K562 (cell line): ENCODE data around the gene AP2A2. TPM values are rescaled to one million over a fixed set of nuclear protein-coding genes. Genes with fewer than 3 reads are reported as not detected.
A peak's percentile ranks its signal among the peaks of the same experiment; 100 is the strongest.

Source experiments
- ATAC-seq: fragments of 200-7000 bp; cut with Tn5 transposase; 3 replicates; pipeline ENCODE4 v1.9.1; 2020; ENCODE audit warnings: moderate library complexity
- BruUV-seq: library from RNA; stranded (reverse); fragments of 400-500 nt; replicated peaks from 2 replicates; lab custom pipeline; 2021; lab: Mats Ljungman, UMichigan
- CTCF ChIA-PET: fragments of 300-600 bp; formaldehyde crosslinking; extraction: SDS; loops from one replicate; lab custom pipeline; 2021; ENCODE audit warnings: low intra/inter-chr PET ratio; lab: Yijun Ruan, JAX
- POLR2A ChIA-PET: fragments of 300-600, 350-650 bp; sonication (Branson Sonifier 250); formaldehyde crosslinking; extraction: SDS; loops from one replicate; lab custom pipeline; 2021; ENCODE audit warnings: antibody characterized with exemption, inconsistent platforms; lab: Yijun Ruan, JAX
- DNase-seq, 4 experiments: peaks; one replicate each; pipeline versions ENCODE4 v3.0.0 to v3.0.0-alpha.2; 2011 to 2018; ENCODE audit warnings: low spot score in 3 of 4, mixed read lengths in 3 of 4; ENCODE audit errors: extremely low read depth in 1 of 4
- FAIRE-seq: peaks from 2 replicates; lab custom pipeline; 2011; peaks lifted over from hg19 to GRCh38; lab: Jason Lieb, UNC
- H2AFZ ChIP-seq: 2 replicates; pipeline ENCODE4 v1.6.0; 2011; ENCODE audit warnings: low read depth, low read length, control low read depth, inconsistent platforms
- H3K27ac ChIP-seq: fragments of 200-600 bp; 3 replicates; pipeline ENCODE4 v1.8.0; 2011; ENCODE audit warnings: low read depth, mild to moderate bottlenecking, control low read depth, inconsistent platforms, low read length, moderate library complexity, mixed read lengths; ENCODE audit errors: extremely low read depth
- H3K27me3 ChIP-seq, 2 experiments: fragments of 300-600 bp in 1 of 2; 2 replicates in 1 of 2; 3 replicates in 1 of 2; pipeline versions ENCODE4 v1.6.0 to v1.8.0; 2011; ENCODE audit warnings: inconsistent platforms in 2 of 2, low read length in 2 of 2, mild to moderate bottlenecking in 1 of 2, mixed read lengths in 1 of 2, moderate library complexity in 1 of 2; ENCODE audit not compliant: control insufficient read depth in 2 of 2, insufficient read depth in 2 of 2
- H3K36me3 ChIP-seq: fragments of 300-600 bp; 3 replicates; pipeline ENCODE4 v1.8.0; 2011; ENCODE audit warnings: mild to moderate bottlenecking, low read length, inconsistent platforms; ENCODE audit not compliant: control insufficient read depth, insufficient read depth
- H3K4me1 ChIP-seq, 2 experiments: fragments of 200-600 bp in 1 of 2; replicated peaks in 1 of 2; 2 replicates in 1 of 2; 3 replicates in 1 of 2; pipeline versions ENCODE4 v1.5.1 to v1.8.0; 2011; ENCODE audit warnings: inconsistent platforms in 2 of 2, low read length in 2 of 2, mild to moderate bottlenecking in 1 of 2, mixed read lengths in 1 of 2, moderate library complexity in 1 of 2; ENCODE audit not compliant: control insufficient read depth in 2 of 2, insufficient read depth in 2 of 2
- H3K4me2 ChIP-seq: 2 replicates; pipeline ENCODE4 v1.6.1; 2011; ENCODE audit warnings: low read length, control low read depth, inconsistent platforms, mixed read lengths; ENCODE audit not compliant: insufficient read depth
- H3K4me3 ChIP-seq: fragments of 200-600 bp; sonication (generic), shearing (Covaris generic); 2 replicates; pipeline ENCODE4 v1.5.1; 2016; ENCODE audit warnings: control low read depth, inconsistent platforms
- H3K79me2 ChIP-seq: fragments of 200-600 bp; 3 replicates; pipeline ENCODE4 v1.8.0; 2011; ENCODE audit warnings: low read length, inconsistent platforms; ENCODE audit not compliant: control insufficient read depth, insufficient read depth
- H3K9ac ChIP-seq, 2 experiments: 2 replicates each; pipeline versions ENCODE4 v1.6.0 to v1.6.1; 2011; ENCODE audit warnings: low read depth in 2 of 2, low read length in 2 of 2, control low read depth in 1 of 2, inconsistent platforms in 1 of 2, mild to moderate bottlenecking in 1 of 2, mixed read lengths in 1 of 2; ENCODE audit not compliant: insufficient read depth in 1 of 2
- H3K9me1 ChIP-seq: one replicate; pipeline ENCODE4 v1.6.0; 2011; ENCODE audit warnings: inconsistent platforms, mild to moderate bottlenecking, low read length, moderate library complexity; ENCODE audit not compliant: control insufficient read depth, insufficient read depth
- H3K9me3 ChIP-seq: replicated peaks from 2 replicates; pipeline ENCODE4 v1.5.1; 2011; ENCODE audit warnings: low read depth, low read length, inconsistent platforms; ENCODE audit not compliant: control insufficient read depth, insufficient read depth
- H4K20me1 ChIP-seq: replicated peaks from 2 replicates; pipeline ENCODE4 v1.6.1; 2011; ENCODE audit warnings: low read length, inconsistent platforms, mixed read lengths; ENCODE audit not compliant: control insufficient read depth, insufficient read depth
- EGR1 ChIP-seq: fragments of 450-650 bp; conservative IDR thresholded peaks from 2 replicates; pipeline ENCODE4 v1.6.1; 2017; ENCODE audit warnings: mild to moderate bottlenecking
- FOXJ3 ChIP-seq: sonication (generic); formaldehyde crosslinking; IDR thresholded peaks from 2 replicates; pipeline ENCODE4 v1.4.0; 2020; ENCODE audit warnings: mild to moderate bottlenecking, missing genetic modification reagents
- NFATC3 ChIP-seq: fragments of 450-650 bp; IDR thresholded peaks from 2 replicates; pipeline ENCODE4 v1.6.1; 2017; ENCODE audit warnings: mild to moderate bottlenecking
- WGBS: fragments of 100-300 bp; shearing (Covaris generic); methylation state at CpG from one replicate; pipeline ENCODE4 v1.1.6; 2016; ENCODE audit warnings: low coverage, mixed read lengths; ENCODE audit not compliant: insufficient coverage; ENCODE audit errors: missing lambda C conversion rate; 5-methylcytosine and 5-hydroxymethylcytosine counted together
- in situ Hi-C: fragments of 300-500 bp; cut with MboI; formaldehyde crosslinking; loops from 4 replicates; pipeline ENCODE4 v1.15.0; 2018; ENCODE audit warnings: inconsistent platforms, mixed read lengths
- intact Hi-C: fragments of 100-400 bp; cut with micrococcal nuclease; formaldehyde crosslinking; loops from 2 replicates; pipeline ENCODE4 v1.14.2; 2022
- polyA plus RNA-seq, 8 experiments: library from polyadenylated mRNA; depleted of rRNA in 4 of 8; stranded (reverse) in 5 of 8; unstranded in 3 of 8; fragments of >200 nt; fragmentation: Nextera tagmentation in 2 of 8; fragmentation: Illumina TruSeq in 1 of 8; extraction: Ambion mirVana in 2 of 8; extraction: Trizol in 1 of 8; gene quantifications; 2 replicates each; pipeline versions ENCODE4 v1.2.1 to v1.2.3, GENCODE V29; 2011 to 2014; ENCODE audit warnings: inconsistent platforms in 1 of 8, missing spikeins in 1 of 8
- total RNA-seq, 7 experiments: library from RNA; depleted of rRNA in 6 of 7; stranded (reverse); fragments of >200 nt in 6 of 7; fragmentation: Illumina TruSeq in 2 of 7; extraction: Trizol in 2 of 7; gene quantifications; 2 replicates each; pipeline versions ENCODE4 v1.2.1 to v1.2.3, GENCODE V29; 2011 to 2021; ENCODE audit warnings: low replicate concordance in 1 of 7
- TF ChIP-seq, protein P1 (sequence below), 2 experiments: IDR thresholded peaks; 2 replicates each; pipeline ENCODE4 v1.6.1; 2012; ENCODE audit warnings: improper control_type of control experiment in 2 of 2, low read depth in 2 of 2, low read length in 2 of 2, borderline replicate concordance in 1 of 2
- TF ChIP-seq, protein P2 (sequence below), 3 experiments: fragments of 200-800 bp in 1 of 3; sonication (Bioruptor generic) in 1 of 3; sonication (generic) in 1 of 3; formaldehyde crosslinking in 1 of 3; IDR thresholded peaks; 2 replicates each; pipeline versions ENCODE4 v1.6.1 to v1.8.0; 2016 to 2022; ENCODE audit warnings: mild to moderate bottlenecking in 2 of 3, missing compliant biosample characterization in 2 of 3, missing genetic modification characterization in 2 of 3, missing genetic modification reagents in 1 of 3

Gene AP2A2
- total and polyA plus RNA-seq, 9 of the 15 experiments (the other 6 are each of a cell fraction or from before 2014, with no cell fraction given) = 0.69 to 41.7 (median 15.2) TPM

DNA sequence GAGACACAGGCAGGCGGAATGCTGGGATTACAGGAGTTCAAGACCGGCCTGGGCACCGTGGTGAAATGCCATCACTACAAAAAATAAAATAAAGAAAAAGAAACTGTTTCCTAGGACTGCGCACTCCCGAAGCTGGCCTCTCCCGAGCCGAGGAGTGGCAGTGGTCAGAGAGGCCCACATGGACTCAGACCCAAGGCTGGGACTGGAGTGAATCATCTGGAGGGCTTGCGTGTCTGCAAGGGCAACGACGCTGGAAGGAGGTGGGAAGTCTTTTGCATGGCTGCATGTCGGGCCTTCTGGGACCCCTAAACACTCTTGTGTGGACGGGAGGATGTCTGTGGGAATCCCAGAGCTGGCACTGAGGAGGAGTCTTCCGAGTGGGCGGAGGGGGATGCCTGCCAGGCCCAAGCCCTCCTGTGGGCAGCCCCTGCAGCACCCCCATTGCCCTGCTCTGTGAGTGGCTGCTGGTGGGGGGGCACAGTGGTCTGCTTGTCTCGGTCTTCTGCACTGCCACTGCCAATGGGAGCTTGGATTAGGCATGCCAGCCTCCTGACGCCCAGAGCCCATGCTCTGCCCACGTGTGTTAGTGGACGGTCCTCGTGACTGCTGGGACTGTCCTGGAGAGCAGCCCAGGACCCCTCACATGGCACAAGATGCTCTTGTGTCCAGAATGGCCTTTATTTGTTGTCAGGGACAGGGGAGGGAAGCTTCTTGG is 1.8 kb upstream of the AP2A2 start:
- no peak for ATAC-seq
- TF ChIP-seq, protein P1, sequence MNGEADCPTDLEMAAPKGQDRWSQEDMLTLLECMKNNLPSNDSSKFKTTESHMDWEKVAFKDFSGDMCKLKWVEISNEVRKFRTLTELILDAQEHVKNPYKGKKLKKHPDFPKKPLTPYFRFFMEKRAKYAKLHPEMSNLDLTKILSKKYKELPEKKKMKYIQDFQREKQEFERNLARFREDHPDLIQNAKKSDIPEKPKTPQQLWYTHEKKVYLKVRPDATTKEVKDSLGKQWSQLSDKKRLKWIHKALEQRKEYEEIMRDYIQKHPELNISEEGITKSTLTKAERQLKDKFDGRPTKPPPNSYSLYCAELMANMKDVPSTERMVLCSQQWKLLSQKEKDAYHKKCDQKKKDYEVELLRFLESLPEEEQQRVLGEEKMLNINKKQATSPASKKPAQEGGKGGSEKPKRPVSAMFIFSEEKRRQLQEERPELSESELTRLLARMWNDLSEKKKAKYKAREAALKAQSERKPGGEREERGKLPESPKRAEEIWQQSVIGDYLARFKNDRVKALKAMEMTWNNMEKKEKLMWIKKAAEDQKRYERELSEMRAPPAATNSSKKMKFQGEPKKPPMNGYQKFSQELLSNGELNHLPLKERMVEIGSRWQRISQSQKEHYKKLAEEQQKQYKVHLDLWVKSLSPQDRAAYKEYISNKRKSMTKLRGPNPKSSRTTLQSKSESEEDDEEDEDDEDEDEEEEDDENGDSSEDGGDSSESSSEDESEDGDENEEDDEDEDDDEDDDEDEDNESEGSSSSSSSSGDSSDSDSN (IDR thresholded peaks at IDR 0.05; ENCODE audit: borderline replicate concordance in 1 of 2, low read depth in 2 of 2, low read length in 2 of 2) = no peak
- TF ChIP-seq FOXJ3 (CRISPR knock-in tag) (no peak), EGR1 (0 out of 2 replicates have a peak, but pooled peaks have one; percentile 8), NFATC3 (no peak)
- TF ChIP-seq, protein P2, sequence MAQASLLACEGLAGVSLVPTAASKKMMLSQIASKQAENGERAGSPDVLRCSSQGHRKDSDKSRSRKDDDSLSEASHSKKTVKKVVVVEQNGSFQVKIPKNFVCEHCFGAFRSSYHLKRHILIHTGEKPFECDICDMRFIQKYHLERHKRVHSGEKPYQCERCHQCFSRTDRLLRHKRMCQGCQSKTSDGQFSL (CRISPR knock-in tag; IDR thresholded peaks at IDR 0.05) = 0 out of 2 replicates have a peak, but pooled peaks have one; percentile 39
- TF ChIP-seq, protein P2 (tag; IDR thresholded peaks at IDR 0.05) = no peak
- H4K20me1 ChIP-seq = no peaks in the 10 kb centered on the region; the same call in 1 of the 2 replicates
- DNase-seq = no peak
- intact Hi-C loops = no loop called here
- H3K4me3 ChIP-seq = no peak overlapping the region
- H3K9ac ChIP-seq = peak overlapping the region in 1 of 2 experiments; percentile 41; a peak in 1 of 4 replicates
- ChIA-PET POLR2A (interaction anchor here (0.8 kb wide), 1 partner anchor 12 kb away, joined by 3 read pairs; no protein-coding TSS in a partner anchor), CTCF (no interaction called here)
- no peak overlapping the region for H2AFZ ChIP-seq
- WGBS = 79% methylated on average over 15 of the region's 19 CpGs
- no peak for FAIRE-seq
- no peak overlapping the region for H3K4me2 ChIP-seq
- in situ Hi-C loops = no loop called here
- H3K27ac ChIP-seq = no peak overlapping the region
- peaks cover 21% of the 10 kb centered on the region for H3K79me2 ChIP-seq
- peaks cover 4% of the 10 kb centered on the region for H3K9me1 ChIP-seq
- peaks cover 19 to 48% of the 10 kb centered on the region in 2 experiments for H3K4me1 ChIP-seq
- BruUV-seq = no TSS peak
- no peaks in the 10 kb centered on the region for H3K27me3 ChIP-seq
- no peaks in the 10 kb centered on the region for H3K9me3 ChIP-seq
- peaks cover 16% of the 10 kb centered on the region; the same call in 1 of the 3 replicates for H3K36me3 ChIP-seq
